GM23338 (cell line): Measurements from ENCODE around the gene ZDHHC9. TPM values are rescaled to one million over a fixed set of nuclear protein-coding genes. Genes with fewer than 3 reads are reported as not detected.

Source experiments
- ATAC-seq: fragments of 200-7000 bp; cut with Tn5 transposase; 3 replicates; pipeline ENCODE4 v1.9.1; 2020
- DNase-seq: peaks from one replicate; pipeline ENCODE4 v3.0.0-alpha.2; 2015; ENCODE audit warnings: low spot score
- H2AFZ ChIP-seq: fragments of 200-600 bp; sonication (generic); 2 replicates; pipeline ENCODE4 v1.8.0; 2016; ENCODE audit warnings: antibody characterized with exemption, mild to moderate bottlenecking, moderate library complexity
- H3F3A ChIP-seq: fragments of 200-600 bp; sonication (generic); replicated peaks from 2 replicates; pipeline ENCODE4 v1.8.0; 2017; ENCODE audit warnings: antibody characterized with exemption, mixed run types, low read depth
- H3K27ac ChIP-seq: fragments of 200-600 bp; sonication (generic); 2 replicates; pipeline ENCODE4 v1.6.1; 2016; ENCODE audit warnings: low read depth
- H3K27me3 ChIP-seq: fragments of 200-600 bp; sonication (generic); 2 replicates; pipeline ENCODE4 v1.8.0; 2016; ENCODE audit warnings: mild to moderate bottlenecking, mixed run types, moderate library complexity; ENCODE audit not compliant: insufficient read depth
- H3K36me3 ChIP-seq: fragments of 200-600 bp; sonication (generic); 2 replicates; pipeline ENCODE4 v1.8.0; 2016; ENCODE audit warnings: mild to moderate bottlenecking; ENCODE audit not compliant: insufficient read depth
- H3K4me1 ChIP-seq: fragments of 200-600 bp; sonication (generic); 2 replicates; pipeline ENCODE4 v1.8.0; 2016; ENCODE audit warnings: mild to moderate bottlenecking, moderate library complexity; ENCODE audit not compliant: insufficient read depth
- H3K4me2 ChIP-seq: fragments of 200-600 bp; sonication (generic); 2 replicates; pipeline ENCODE4 v1.7.1; 2017; ENCODE audit warnings: mixed run types
- H3K4me3 ChIP-seq: fragments of 200-600 bp; sonication (generic); 2 replicates; pipeline ENCODE4 v1.6.1; 2016; ENCODE audit warnings: mixed run types
- H3K79me2 ChIP-seq: fragments of 200-600 bp; sonication (generic); replicated peaks from 2 replicates; pipeline ENCODE4 v1.8.0; 2017; ENCODE audit warnings: mild to moderate bottlenecking; ENCODE audit not compliant: insufficient read depth
- H3K9me2 ChIP-seq: fragments of 200-600 bp; sonication (generic); 2 replicates; pipeline ENCODE4 v1.8.0; 2017; ENCODE audit not compliant: insufficient read depth
- H4K20me1 ChIP-seq: fragments of 200-600 bp; sonication (generic); replicated peaks from 2 replicates; pipeline ENCODE4 v1.8.0; 2017; ENCODE audit warnings: mild to moderate bottlenecking; ENCODE audit not compliant: insufficient read depth
- H3K27ac Mint-ChIP-seq: 2 replicates; pipeline ENCODE4 v1.8.0; 2020; ENCODE audit warnings: inconsistent platforms, mild to moderate bottlenecking, moderate library complexity, mixed read lengths
- H3K27me3 Mint-ChIP-seq: 3 replicates; pipeline ENCODE4 v1.8.0; 2022; ENCODE audit warnings: low read depth, mild to moderate bottlenecking, moderate library complexity, mixed read lengths, inconsistent platforms; ENCODE audit not compliant: insufficient read depth, poor library complexity
- H3K36me3 Mint-ChIP-seq: 3 replicates; pipeline ENCODE4 v1.8.0; 2021; ENCODE audit warnings: low read depth, mild to moderate bottlenecking, inconsistent platforms, moderate library complexity, mixed read lengths
- H3K4me1 Mint-ChIP-seq: 3 replicates; pipeline ENCODE4 v1.8.0; 2020; ENCODE audit warnings: mild to moderate bottlenecking, inconsistent platforms, mixed read lengths
- H3K4me3 Mint-ChIP-seq: 3 replicates; pipeline ENCODE4 v1.8.0; 2021; ENCODE audit warnings: moderate library complexity, mild to moderate bottlenecking, inconsistent platforms, mixed read lengths
- H3K9me3 Mint-ChIP-seq: 3 replicates; pipeline ENCODE4 v1.8.0; 2020; ENCODE audit warnings: moderate library complexity, mild to moderate bottlenecking, inconsistent platforms, mixed read lengths
- CREB1 ChIP-seq: fragments of 250-450 bp; sonication (Bioruptor Pico); IDR thresholded peaks from 2 replicates; pipeline ENCODE4 v1.5.0; 2020; ENCODE audit warnings: low read depth, mild to moderate bottlenecking, moderate library complexity
- CTCF ChIP-seq, 2 experiments: fragments of 200-600 bp in 1 of 2; sonication (generic) in 1 of 2; conservative IDR thresholded peaks; 2 replicates each; pipeline versions ENCODE4 v1.5.1 to v1.6.1; 2016 to 2017; ENCODE audit warnings: antibody characterized with exemption in 2 of 2, low read depth in 2 of 2, mild to moderate bottlenecking in 2 of 2, moderate library complexity in 1 of 2
- EZH2phosphoT487 ChIP-seq: fragments of 200-600 bp; sonication (generic); IDR thresholded peaks from one replicate; pipeline ENCODE4 v1.8.1; 2018; ENCODE audit warnings: antibody characterized with exemption; ENCODE audit not compliant: unreplicated experiment
- JUNB ChIP-seq: IDR thresholded peaks from one replicate; pipeline ENCODE4 v1.6.1; 2016; ENCODE audit warnings: antibody characterized with exemption; ENCODE audit not compliant: unreplicated experiment
- POLR2AphosphoS5 ChIP-seq: IDR thresholded peaks from 2 replicates; pipeline ENCODE4 v1.6.1; 2016; ENCODE audit warnings: antibody characterized with exemption, low read depth
- REST ChIP-seq: IDR thresholded peaks from one replicate; pipeline ENCODE4 v1.6.1; 2018; ENCODE audit warnings: antibody characterized with exemption; ENCODE audit not compliant: unreplicated experiment
- ZNF114 ChIP-seq: fragments of 250-450 bp; sonication (Bioruptor Pico); IDR thresholded peaks from 2 replicates; pipeline ENCODE4 v1.5.0; 2020; ENCODE audit warnings: mild to moderate bottlenecking, moderate library complexity
- ZNF331 ChIP-seq: fragments of 250-450 bp; sonication (Bioruptor Pico); IDR thresholded peaks from 2 replicates; pipeline ENCODE4 v1.5.0; 2020; ENCODE audit warnings: low read depth, mild to moderate bottlenecking, moderate library complexity
- ZNF462 ChIP-seq: fragments of 250-450 bp; sonication (Bioruptor Pico); IDR thresholded peaks from 2 replicates; pipeline ENCODE4 v1.5.0; 2020; ENCODE audit warnings: mild to moderate bottlenecking, moderate library complexity
- polyA plus RNA-seq: library from polyadenylated mRNA; unstranded; fragments of >200 nt; fragmentation: Nextera tagmentation; extraction: Ambion mirVana; gene quantifications from 2 replicates; pipeline ENCODE4 v1.2.1, GENCODE V29; 2016
- total RNA-seq: library from RNA; depleted of rRNA; stranded (reverse); fragments of >200 nt; shearing (Covaris generic); gene quantifications from 2 replicates; pipeline ENCODE4 v1.2.3, GENCODE V29; 2014

The ZDHHC9 gene
- total and polyA plus RNA-seq, 2 experiments from 2014 or later, result 14.2 to 17.6 TPM

DNA sequence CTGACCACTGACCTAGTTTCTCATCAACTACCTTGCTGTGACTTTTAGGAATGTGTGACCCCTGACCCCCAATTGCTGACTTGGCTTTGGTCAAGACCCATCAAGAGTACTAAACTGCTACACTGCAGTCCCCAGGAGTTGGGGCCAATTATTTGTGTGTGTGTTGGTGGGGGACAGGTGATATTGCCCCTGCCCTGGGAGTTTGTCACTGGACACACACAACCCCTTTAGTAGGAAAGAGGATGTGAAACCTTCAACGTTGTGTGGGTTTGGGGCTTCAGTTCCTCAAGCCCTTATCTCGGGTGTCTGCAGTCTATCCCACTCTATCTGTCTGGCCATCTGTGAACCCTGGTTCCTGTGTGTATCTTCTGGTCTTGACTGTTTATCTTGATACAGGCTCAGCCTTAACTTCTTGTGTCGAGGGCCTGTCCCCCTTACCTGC is 57.5 kb downstream of the ZDHHC9 start:
- Mint-ChIP-seq H3K4me1 (no peaks in the 10 kb centered on the region; the same call in 2 of the 3 replicates), H3K36me3 (no peaks in the 10 kb centered on the region), H3K4me3 (no peak overlapping the region), H3K27me3 (peaks cover 4% of the 10 kb centered on the region), H3K9me3 (no peaks in the 10 kb centered on the region; the same call in 2 of the 3 replicates), H3K27ac (no peak overlapping the region)
- H3K79me2 ChIP-seq, result no peaks in the 10 kb centered on the region
- no peak overlapping the region for H3K27ac ChIP-seq
- no peak for DNase-seq
- H3K4me3 ChIP-seq, result no peak overlapping the region
- no peaks in the 10 kb centered on the region for H3K9me2 ChIP-seq
- H3F3A ChIP-seq, result no peaks in the 10 kb centered on the region
- H3K27me3 ChIP-seq, result no peaks in the 10 kb centered on the region
- TF ChIP-seq ZNF462 (no peak), POLR2AphosphoS5 (no peak), EZH2phosphoT487 (no peak), CTCF (conservative IDR thresholded peaks at IDR 0.05; ENCODE audit: low read depth in 2 of 2) (no peak), CREB1 (no peak), JUNB (no peak), REST (no peak), ZNF331 (CRISPR knock-in tag) (no peak), ZNF114 (CRISPR knock-in tag) (no peak)
- no peaks in the 10 kb centered on the region for H3K36me3 ChIP-seq
- H4K20me1 ChIP-seq, result no peaks in the 10 kb centered on the region
- no peak overlapping the region for H3K4me2 ChIP-seq
- ATAC-seq, result no peak
- no peaks in the 10 kb centered on the region for H3K4me1 ChIP-seq
- H2AFZ ChIP-seq, result no peak overlapping the region
